Suppressor macrophage treated with lipopolysaccharide for 1 hour (primary cell): Measurements from ENCODE around the gene DDX31.

Experiments
- DNase-seq, 3 donors: peaks; one replicate each; pipeline ENCODE4 v3.0.0-alpha.2; 2020 to 2022

Gene DDX31

DNA sequence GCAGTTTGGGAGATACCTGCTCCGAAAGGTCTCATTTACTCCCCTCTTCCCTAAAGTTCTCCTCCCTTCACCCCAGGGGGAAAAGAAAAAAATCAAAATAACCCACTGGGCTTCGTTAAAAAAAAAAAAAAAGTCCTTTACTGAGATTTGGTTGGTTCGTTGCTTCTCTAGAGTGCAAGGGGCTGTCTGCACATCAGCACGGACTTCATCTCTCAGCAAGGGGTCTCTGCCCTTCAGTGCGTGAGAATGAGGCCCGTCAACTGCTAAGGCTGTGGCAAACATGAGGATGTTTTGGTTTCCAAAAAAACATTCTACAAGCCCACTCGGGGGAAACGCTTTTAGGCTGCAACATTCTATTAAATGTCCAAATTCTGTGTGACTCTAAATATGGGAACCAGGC lies 77.3 kb downstream of the DDX31 start:
- no peak for DNase-seq

GRCh38 chr9:132591751-132592314 lies 78.0 kb downstream of the DDX31 start:
- no peak for DNase-seq

DNA sequence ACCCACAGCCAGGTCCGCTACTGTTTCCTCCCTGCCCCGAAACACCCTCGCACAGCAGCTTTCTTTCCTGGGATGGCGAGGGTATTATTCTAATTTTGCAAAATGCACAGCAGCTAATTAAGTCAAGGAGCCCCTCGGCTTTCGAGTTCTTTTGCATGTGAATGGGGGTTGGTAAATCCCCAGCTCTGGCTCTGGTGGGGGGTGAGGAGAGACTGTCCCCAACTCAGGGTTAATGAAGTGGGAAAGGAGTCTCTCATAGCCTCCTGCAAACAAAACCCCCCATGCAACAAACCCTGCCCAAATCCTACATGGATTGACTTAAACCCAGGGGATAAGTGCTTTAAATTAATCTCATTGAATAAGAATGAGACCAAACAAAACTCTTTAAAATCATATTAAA lies 78.5 kb downstream of the DDX31 start:
- DNase-seq: no peak

- DNase-seq: no peak
Measured at GRCh38 chr9:132590318-132591182, 79.2 kb downstream of the DDX31 start.

GRCh38 chr9:132590037-132590317 lies 79.8 kb downstream of the DDX31 start:
- DNase-seq: no peak

DNA sequence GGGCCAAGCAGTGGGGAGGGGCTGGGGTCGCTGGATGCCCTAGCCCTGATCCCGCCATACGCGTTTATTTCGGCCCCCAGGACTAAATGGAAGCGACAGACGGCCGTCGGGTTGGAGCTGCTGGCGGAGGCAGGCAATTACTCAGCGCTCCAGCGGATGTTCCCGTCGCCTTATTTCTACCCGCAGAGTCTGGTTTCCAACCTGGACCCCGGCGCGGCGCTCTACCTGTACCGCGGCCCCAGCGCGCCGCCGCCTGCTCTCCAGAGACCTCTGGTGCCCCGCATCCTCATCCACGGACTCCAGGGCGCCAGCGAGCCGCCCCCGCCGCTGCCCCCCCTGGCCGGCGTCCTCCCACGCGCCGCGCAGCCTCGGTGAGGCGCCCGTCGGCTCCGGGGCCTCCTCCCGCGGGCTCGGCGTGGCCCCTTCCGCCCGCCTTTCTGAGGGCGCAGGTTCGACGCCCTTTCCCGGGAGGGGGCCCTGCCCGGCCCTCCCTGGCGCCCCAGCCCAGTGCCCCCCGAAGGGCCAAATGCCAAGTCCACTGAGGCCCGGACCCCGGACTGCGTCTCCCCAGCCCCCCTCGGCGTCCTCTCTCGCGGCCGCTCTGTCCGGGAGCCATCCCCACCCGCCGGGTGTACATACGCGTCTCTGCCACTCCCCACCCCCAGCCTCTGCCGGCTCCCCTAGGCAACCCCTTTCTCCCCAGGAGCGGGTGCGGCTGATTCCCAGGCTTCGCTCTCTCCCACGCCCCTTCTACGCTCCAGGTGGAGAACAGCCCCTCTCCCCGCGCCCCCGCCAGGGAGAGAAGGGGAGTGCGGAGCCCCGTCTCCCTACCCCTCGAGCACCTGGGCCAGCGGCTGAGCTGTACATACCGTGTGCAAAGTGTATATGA lies 80.4 kb downstream of the DDX31 start:
- DNase-seq: peak in 1 of 3 donors; percentile 29

DNA sequence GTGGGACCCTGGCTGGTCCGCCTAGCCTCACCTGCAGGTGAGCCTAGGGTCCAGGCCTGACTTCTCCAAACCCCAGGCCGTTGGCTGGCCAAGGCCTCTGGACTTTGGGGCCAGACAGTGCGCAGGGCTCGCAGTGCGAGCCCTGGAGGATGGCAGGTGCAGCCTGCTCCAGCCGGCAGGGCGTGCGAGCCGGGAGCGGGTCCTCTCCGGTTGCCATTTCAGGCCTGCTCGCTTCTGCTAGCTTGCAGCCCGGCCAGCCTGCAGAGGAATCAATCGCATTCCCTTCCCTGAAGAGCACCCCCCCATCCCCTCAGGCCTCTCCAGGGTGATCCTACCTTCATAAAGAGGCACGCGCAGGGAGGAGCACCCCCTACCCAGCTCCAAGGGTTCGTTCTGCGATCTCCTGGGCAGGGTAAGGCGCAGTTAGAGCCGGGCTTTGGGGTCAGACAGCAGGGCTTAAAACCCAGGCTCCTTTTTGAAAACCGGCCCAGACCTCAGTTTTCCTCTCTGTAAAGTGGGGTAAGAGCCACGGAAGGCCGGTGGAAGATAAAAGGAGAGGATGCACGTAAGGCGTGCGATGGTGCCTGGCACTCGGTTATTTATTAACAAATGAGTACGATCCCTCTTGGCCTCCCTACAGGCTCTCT lies 81.2 kb downstream of the DDX31 start:
- no peak for DNase-seq

DNA sequence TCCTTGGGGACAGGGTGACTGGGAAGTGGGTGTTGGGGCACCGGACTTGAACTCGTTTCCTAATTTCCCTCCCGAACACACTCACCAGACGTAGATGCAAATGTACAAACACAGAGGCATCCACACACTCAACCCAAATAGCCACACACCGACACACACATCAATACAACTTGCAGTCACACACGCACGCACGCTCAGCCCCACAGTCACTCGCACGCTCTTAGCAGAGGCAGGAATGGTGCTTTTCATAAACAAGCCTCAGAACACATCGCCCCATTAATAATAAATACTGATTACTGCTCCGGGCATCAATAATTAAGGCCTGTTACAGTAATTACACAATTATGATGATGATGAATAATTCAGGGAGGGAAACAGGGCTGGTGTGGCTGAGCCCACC lies 81.7 kb downstream of the DDX31 start:
- DNase-seq: no peak

DNA sequence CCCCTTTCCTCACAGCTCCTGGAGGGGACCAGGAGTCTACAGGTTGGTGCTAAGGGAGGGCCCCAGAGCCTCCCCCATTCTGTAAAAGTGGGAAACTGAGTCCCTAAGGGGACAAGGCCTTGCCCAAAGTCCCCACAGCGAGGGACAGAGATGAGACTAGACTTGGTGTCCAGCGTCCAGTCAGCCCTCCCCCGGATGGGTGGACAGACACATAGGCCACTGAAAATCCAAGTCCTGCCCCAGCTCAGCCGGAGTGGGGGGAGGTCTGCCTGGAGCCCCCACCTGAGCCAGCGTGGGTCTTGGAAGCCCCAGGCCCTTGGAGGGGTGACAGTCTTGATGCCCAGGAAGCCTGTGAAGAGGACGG lies 82.2 kb downstream of the DDX31 start:
- DNase-seq: no peak

GRCh38 chr9:132586830-132587591 lies 82.8 kb downstream of the DDX31 start:
- DNase-seq: no peak

GRCh38 chr9:132585954-132586829 lies 83.6 kb downstream of the DDX31 start:
- peak; percentile 63 to 66 (median 64) for DNase-seq

- DNase-seq: no peak
Measured at GRCh38 chr9:132584601-132585560, 84.9 kb downstream of the DDX31 start.

DNA sequence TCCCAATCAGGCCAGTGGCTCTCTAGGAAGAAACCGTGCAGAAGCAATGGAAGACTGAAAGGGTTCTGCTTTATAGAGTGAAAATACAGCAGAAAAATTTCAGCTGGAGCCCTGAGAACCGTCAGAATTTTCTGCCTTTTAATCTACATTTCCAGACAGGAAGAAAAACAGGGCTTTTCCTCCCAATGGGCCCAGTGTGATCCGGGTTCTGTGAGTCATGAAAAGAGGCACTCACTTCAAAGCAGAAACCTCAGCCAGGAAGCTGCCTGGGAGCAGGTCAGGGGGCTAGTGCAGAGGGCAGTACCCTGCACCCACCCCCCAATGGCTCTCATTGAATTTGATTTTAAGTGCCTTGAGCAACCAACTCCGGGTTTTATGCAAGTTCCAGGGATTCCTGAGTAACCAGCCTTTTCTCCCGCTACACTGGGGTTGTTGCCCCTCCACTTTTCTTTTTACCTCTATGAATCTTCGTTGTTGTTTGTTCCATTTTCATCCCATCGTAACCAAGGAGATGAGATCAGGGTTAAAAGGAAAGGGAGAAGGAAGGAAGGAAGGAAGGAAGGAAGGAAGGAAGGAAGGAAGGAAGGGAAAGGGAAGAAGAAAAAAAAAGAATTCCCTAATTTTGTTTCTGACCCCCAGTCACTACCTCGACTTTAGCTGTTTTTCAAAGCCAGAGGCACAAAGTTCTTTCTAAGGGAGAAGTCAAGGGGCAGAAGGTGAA lies 86.0 kb downstream of the DDX31 start:
- DNase-seq: no peak

DNA sequence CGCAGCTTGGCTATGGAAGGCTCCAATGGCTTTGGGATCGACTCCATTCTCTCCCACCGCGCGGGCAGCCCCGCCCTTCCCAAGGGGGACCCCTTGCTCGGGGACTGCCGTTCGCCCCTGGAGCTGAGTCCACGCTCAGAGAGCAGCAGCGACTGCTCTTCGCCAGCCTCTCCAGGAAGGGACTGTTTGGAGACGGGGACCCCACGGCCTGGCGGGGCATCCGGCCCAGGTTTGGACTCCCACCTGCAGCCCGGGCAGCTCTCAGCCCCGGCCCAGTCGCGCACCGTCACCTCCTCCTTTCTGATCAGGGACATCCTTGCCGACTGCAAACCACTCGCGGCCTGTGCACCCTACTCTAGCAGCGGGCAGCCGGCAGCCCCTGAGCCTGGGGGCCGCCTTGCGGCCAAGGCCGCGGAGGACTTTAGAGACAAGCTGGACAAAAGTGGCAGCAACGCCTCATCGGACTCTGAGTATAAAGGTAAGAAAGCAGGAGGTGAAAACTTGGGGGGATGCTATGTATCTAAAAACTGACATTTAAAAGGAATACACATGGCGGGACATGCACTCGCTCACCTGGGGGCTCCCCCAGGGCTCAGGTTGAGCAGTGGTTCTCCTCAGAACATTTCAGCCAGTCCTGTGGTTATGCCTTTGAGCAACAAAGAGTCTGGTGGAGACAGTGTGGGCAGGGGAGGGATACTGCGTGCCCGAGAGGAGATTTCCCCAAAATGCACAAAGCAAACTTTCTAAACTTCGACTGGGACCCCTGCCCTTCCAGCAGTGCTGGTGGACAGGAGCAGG lies 86.8 kb downstream of the DDX31 start:
- no peak for DNase-seq

DNA sequence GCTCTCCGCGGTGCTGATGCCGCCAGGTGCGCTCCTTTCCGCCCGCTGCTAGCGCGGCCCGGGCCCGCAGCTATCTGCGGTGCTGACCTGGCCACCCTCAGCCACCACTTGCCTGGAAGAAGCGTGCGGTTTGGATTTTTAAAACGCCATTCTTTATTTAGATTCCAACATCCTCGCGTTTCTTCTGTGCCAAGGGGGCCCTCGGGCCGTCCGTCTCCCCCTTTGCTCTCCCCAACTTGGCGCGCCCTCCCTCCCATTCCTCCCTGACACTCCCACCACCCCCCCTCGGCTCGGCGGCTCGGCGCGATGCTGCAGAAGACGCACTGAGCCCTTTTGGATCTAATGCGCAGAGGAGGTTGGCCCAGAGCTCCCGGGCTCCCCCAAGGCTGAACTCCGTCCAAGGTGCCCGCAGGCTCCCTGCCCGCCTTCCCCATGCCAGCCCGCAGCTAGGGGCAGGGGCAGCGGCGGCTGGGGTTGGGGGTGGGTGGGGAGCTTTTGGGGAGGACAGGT lies 87.5 kb downstream of the DDX31 start, which contains the start of gene BARHL1:
Gene BARHL1, plus strand, starts transcription at position 331 of the 510 bp plus-strand sequence. CDS start 192 bp downstream, outside the sequence.
- no peak for DNase-seq

DNA sequence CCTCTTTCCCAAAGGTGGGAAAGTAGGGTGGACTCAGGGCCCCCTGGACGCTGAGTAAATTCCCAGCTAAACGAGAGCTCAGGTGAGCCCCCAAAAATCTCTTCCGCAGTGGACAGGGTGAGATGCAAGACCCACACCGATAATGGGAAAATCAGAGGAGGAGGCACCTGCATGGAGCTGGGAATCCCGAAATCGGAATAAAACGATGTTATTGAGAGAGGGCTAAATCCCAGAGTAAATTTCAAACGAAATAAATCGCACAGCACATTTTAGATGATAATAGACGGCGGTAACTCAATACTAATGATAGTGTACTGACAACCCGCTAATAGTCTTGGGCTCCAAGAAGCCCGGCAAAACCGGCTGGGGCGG lies 90.4 kb downstream of the DDX31 start:
- DNase-seq: no peak

- no peak for DNase-seq
Measured at GRCh38 chr9:132578367-132578932, 91.3 kb downstream of the DDX31 start.

- DNase-seq: no peak
Measured at GRCh38 chr9:132577119-132577518, 92.7 kb downstream of the DDX31 start.
